ENCODE results near the gene FAM184B.
"Not testable (repeated sequence)": the region's sequence is repeated elsewhere in the genome, so short reads cannot be mapped to it uniquely, and the experiment has no call there.

FAM184B gene

GRCh38 chr4:17717301-17717700 lies 64.1 kb downstream of the FAM184B start:
- DNase-seq (ENCODE audit: low read depth) = no peak

- DNase-seq (ENCODE audit: low read depth) = no peak
Observed at GRCh38 chr4:17715511-17715910, 65.9 kb downstream of the FAM184B start.

GRCh38 chr4:17713779-17714178 lies 67.6 kb downstream of the FAM184B start:
- no peak for DNase-seq (ENCODE audit: low read depth)

- no peak for DNase-seq (ENCODE audit: low read depth)
Observed at GRCh38 chr4:17712166-17712565, 69.3 kb downstream of the FAM184B start.

GRCh38 chr4:17711206-17711605 lies 70.2 kb downstream of the FAM184B start:
- not testable (repeated sequence) for DNase-seq (ENCODE audit: low read depth)

- DNase-seq (ENCODE audit: low read depth) = no peak
Observed at GRCh38 chr4:17709763-17710068, 71.7 kb downstream of the FAM184B start.

- no peak for DNase-seq (ENCODE audit: low read depth)
Observed at GRCh38 chr4:17708992-17709762, 72.2 kb downstream of the FAM184B start.

- no peak for DNase-seq (ENCODE audit: low read depth)
Observed at GRCh38 chr4:17707671-17708070, 73.8 kb downstream of the FAM184B start.

- DNase-seq (ENCODE audit: low read depth) = no peak
Observed at GRCh38 chr4:17705107-17705506, 76.3 kb downstream of the FAM184B start.

- no peak for DNase-seq (ENCODE audit: low read depth)
Observed at GRCh38 chr4:17704020-17704650, 77.3 kb downstream of the FAM184B start.

- no peak for DNase-seq (ENCODE audit: low read depth)
Observed at GRCh38 chr4:17702641-17703040, 78.8 kb downstream of the FAM184B start.

GRCh38 chr4:17701882-17702281 lies 79.5 kb downstream of the FAM184B start:
- DNase-seq (ENCODE audit: low read depth) = no peak

- DNase-seq (ENCODE audit: low read depth) = no peak
Observed at GRCh38 chr4:17701138-17701839, 80.1 kb downstream of the FAM184B start.

GRCh38 chr4:17699380-17699779 lies 82.0 kb downstream of the FAM184B start:
- DNase-seq (ENCODE audit: low read depth) = no peak

- no peak for DNase-seq (ENCODE audit: low read depth)
Observed at GRCh38 chr4:17698116-17698515, 83.3 kb downstream of the FAM184B start.

- DNase-seq (ENCODE audit: low read depth) = no peak
Observed at GRCh38 chr4:17695341-17695740, 86.1 kb downstream of the FAM184B start.

- DNase-seq (ENCODE audit: low read depth) = no peak
Observed at GRCh38 chr4:17694552-17694951, 86.9 kb downstream of the FAM184B start.

- no peak for DNase-seq (ENCODE audit: low read depth)
Observed at GRCh38 chr4:17690898-17691297, 90.5 kb downstream of the FAM184B start.

- no peak for DNase-seq (ENCODE audit: low read depth)
Observed at GRCh38 chr4:17690135-17690534, 91.3 kb downstream of the FAM184B start.

- no peak for DNase-seq (ENCODE audit: low read depth)
Observed at GRCh38 chr4:17688011-17688441, 93.4 kb downstream of the FAM184B start.

GRCh38 chr4:17687237-17687857 lies 94.1 kb downstream of the FAM184B start:
- no peak for DNase-seq (ENCODE audit: low read depth)

GRCh38 chr4:17684648-17685047 lies 96.8 kb downstream of the FAM184B start:
- not testable (repeated sequence) for DNase-seq (ENCODE audit: low read depth)

- no peak for DNase-seq (ENCODE audit: low read depth)
Observed at GRCh38 chr4:17682222-17682566, 99.2 kb downstream of the FAM184B start.
